SU-DHL-6 (cell line): ENCODE measurements around the gene PHF1.

Experiments
- EZH2phosphoT487 ChIP-seq: fragments of 200-600 bp; sonication (generic), shearing (Covaris generic); conservative IDR thresholded peaks from 2 replicates; pipeline ENCODE4 v1.6.1; 2018; ENCODE audit warnings: mild to moderate bottlenecking, antibody characterized with exemption, low read length, moderate library complexity, mixed read lengths
- TF ChIP-seq, protein P1 (sequence below): fragments of 200-600 bp; sonication (generic); IDR thresholded peaks from one replicate; pipeline ENCODE4 v1.5.1; 2017; ENCODE audit warnings: antibody characterized with exemption, mild to moderate bottlenecking, low read length, moderate library complexity; ENCODE audit not compliant: insufficient read depth, poor library complexity, severe bottlenecking

DNA sequence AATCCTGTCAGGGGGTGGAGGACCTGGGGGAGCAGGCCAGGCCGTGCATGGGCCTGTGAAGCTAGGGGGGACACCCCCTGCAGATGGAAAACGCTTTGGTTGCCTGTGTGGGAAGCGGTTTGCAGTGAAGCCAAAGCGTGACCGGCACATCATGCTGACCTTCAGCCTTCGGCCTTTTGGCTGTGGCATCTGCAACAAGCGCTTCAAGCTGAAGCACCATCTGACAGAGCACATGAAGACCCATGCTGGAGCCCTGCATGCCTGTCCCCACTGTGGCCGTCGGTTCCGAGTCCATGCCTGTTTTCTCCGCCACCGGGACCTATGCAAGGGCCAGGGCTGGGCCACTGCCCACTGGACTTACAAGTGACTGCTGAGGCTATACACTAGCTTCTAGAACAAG is 45.3 kb downstream of the PHF1 start:
- TF ChIP-seq, protein P1, sequence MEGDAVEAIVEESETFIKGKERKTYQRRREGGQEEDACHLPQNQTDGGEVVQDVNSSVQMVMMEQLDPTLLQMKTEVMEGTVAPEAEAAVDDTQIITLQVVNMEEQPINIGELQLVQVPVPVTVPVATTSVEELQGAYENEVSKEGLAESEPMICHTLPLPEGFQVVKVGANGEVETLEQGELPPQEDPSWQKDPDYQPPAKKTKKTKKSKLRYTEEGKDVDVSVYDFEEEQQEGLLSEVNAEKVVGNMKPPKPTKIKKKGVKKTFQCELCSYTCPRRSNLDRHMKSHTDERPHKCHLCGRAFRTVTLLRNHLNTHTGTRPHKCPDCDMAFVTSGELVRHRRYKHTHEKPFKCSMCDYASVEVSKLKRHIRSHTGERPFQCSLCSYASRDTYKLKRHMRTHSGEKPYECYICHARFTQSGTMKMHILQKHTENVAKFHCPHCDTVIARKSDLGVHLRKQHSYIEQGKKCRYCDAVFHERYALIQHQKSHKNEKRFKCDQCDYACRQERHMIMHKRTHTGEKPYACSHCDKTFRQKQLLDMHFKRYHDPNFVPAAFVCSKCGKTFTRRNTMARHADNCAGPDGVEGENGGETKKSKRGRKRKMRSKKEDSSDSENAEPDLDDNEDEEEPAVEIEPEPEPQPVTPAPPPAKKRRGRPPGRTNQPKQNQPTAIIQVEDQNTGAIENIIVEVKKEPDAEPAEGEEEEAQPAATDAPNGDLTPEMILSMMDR: no peak
- no peak for TF ChIP-seq EZH2phosphoT487
